ENCODE results near the gene ADD1. TPM values are rescaled to one million over a fixed set of nuclear protein-coding genes. Genes with fewer than 3 reads are reported as not detected.

The ADD1 gene
- total and polyA plus RNA-seq, 2 of the 13 experiments (the other 11 are each of a cell fraction or from before 2014, with no cell fraction given) = 73.9 to 122 TPM

GRCh38 chr4:2937146-2937857 lies 93.7 kb downstream of the ADD1 start (continued):
- TF ChIP-seq UBTF (CRISPR knock-in tag; IDR thresholded peaks at IDR 0.05) (peak; percentile 83), ZNF709 (CRISPR knock-in tag; IDR thresholded peaks at IDR 0.05) (peak; percentile 59; the same call in 1 of the 2 replicates), RFX1 (IDR thresholded peaks at IDR 0.05) (no peak), SUZ12 (IDR thresholded peaks at IDR 0.05; ENCODE audit: low read depth, low read length) (no peak), SNAPC5 (CRISPR knock-in tag; IDR thresholded peaks at IDR 0.05; ENCODE audit: borderline replicate concordance) (0 out of 2 replicates have a peak, but pooled peaks have one; percentile 59), ZNF224 (CRISPR knock-in tag; IDR thresholded peaks at IDR 0.05) (no peak), MED8 (CRISPR knock-in tag; IDR thresholded peaks at IDR 0.05; ENCODE audit: insufficient replicate concordance) (no peak), ZNF589 (CRISPR knock-in tag; conservative IDR thresholded peaks at IDR 0.05) (0 out of 2 replicates have a peak, but pooled peaks have one; percentile 56)
- TF ChIP-seq, protein P1, sequence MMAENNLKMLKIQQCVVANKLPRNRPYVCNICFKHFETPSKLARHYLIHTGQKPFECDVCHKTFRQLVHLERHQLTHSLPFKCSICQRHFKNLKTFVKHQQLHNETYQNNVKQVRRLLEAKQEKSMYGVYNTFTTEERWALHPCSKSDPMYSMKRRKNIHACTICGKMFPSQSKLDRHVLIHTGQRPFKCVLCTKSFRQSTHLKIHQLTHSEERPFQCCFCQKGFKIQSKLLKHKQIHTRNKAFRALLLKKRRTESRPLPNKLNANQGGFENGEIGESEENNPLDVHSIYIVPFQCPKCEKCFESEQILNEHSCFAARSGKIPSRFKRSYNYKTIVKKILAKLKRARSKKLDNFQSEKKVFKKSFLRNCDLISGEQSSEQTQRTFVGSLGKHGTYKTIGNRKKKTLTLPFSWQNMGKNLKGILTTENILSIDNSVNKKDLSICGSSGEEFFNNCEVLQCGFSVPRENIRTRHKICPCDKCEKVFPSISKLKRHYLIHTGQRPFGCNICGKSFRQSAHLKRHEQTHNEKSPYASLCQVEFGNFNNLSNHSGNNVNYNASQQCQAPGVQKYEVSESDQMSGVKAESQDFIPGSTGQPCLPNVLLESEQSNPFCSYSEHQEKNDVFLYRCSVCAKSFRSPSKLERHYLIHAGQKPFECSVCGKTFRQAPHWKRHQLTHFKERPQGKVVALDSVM (CRISPR knock-in tag; IDR thresholded peaks at IDR 0.05) = no peak
- TF ChIP-seq, protein P2, sequence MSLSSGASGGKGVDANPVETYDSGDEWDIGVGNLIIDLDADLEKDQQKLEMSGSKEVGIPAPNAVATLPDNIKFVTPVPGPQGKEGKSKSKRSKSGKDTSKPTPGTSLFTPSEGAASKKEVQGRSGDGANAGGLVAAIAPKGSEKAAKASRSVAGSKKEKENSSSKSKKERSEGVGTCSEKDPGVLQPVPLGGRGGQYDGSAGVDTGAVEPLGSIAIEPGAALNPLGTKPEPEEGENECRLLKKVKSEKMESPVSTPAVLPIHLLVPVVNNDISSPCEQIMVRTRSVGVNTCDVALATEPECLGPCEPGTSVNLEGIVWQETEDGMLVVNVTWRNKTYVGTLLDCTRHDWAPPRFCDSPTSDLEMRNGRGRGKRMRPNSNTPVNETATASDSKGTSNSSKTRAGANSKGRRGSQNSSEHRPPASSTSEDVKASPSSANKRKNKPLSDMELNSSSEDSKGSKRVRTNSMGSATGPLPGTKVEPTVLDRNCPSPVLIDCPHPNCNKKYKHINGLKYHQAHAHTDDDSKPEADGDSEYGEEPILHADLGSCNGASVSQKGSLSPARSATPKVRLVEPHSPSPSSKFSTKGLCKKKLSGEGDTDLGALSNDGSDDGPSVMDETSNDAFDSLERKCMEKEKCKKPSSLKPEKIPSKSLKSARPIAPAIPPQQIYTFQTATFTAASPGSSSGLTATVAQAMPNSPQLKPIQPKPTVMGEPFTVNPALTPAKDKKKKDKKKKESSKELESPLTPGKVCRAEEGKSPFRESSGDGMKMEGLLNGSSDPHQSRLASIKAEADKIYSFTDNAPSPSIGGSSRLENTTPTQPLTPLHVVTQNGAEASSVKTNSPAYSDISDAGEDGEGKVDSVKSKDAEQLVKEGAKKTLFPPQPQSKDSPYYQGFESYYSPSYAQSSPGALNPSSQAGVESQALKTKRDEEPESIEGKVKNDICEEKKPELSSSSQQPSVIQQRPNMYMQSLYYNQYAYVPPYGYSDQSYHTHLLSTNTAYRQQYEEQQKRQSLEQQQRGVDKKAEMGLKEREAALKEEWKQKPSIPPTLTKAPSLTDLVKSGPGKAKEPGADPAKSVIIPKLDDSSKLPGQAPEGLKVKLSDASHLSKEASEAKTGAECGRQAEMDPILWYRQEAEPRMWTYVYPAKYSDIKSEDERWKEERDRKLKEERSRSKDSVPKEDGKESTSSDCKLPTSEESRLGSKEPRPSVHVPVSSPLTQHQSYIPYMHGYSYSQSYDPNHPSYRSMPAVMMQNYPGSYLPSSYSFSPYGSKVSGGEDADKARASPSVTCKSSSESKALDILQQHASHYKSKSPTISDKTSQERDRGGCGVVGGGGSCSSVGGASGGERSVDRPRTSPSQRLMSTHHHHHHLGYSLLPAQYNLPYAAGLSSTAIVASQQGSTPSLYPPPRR (CRISPR knock-in tag; IDR thresholded peaks at IDR 0.05; ENCODE audit: borderline replicate concordance) = peak; percentile 90
- TF ChIP-seq, protein P3, sequence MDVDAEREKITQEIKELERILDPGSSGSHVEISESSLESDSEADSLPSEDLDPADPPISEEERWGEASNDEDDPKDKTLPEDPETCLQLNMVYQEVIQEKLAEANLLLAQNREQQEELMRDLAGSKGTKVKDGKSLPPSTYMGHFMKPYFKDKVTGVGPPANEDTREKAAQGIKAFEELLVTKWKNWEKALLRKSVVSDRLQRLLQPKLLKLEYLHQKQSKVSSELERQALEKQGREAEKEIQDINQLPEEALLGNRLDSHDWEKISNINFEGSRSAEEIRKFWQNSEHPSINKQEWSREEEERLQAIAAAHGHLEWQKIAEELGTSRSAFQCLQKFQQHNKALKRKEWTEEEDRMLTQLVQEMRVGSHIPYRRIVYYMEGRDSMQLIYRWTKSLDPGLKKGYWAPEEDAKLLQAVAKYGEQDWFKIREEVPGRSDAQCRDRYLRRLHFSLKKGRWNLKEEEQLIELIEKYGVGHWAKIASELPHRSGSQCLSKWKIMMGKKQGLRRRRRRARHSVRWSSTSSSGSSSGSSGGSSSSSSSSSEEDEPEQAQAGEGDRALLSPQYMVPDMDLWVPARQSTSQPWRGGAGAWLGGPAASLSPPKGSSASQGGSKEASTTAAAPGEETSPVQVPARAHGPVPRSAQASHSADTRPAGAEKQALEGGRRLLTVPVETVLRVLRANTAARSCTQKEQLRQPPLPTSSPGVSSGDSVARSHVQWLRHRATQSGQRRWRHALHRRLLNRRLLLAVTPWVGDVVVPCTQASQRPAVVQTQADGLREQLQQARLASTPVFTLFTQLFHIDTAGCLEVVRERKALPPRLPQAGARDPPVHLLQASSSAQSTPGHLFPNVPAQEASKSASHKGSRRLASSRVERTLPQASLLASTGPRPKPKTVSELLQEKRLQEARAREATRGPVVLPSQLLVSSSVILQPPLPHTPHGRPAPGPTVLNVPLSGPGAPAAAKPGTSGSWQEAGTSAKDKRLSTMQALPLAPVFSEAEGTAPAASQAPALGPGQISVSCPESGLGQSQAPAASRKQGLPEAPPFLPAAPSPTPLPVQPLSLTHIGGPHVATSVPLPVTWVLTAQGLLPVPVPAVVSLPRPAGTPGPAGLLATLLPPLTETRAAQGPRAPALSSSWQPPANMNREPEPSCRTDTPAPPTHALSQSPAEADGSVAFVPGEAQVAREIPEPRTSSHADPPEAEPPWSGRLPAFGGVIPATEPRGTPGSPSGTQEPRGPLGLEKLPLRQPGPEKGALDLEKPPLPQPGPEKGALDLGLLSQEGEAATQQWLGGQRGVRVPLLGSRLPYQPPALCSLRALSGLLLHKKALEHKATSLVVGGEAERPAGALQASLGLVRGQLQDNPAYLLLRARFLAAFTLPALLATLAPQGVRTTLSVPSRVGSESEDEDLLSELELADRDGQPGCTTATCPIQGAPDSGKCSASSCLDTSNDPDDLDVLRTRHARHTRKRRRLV (CRISPR knock-in tag; IDR thresholded peaks at IDR 0.05) = no peak
- TF ChIP-seq, protein P4, sequence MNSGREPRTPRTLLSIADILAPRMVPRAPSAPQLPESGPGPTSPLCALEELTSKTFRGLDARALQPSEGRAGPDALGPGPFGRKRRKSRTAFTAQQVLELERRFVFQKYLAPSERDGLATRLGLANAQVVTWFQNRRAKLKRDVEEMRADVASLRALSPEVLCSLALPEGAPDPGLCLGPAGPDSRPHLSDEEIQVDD (CRISPR knock-in tag; IDR thresholded peaks at IDR 0.05; ENCODE audit: borderline replicate concordance) = no peak
